Activated CD4-positive, alpha-beta T cell treated with anti-CD3 and anti-CD28 coated beads, Interleukin-2, amount 50 U/mL, for 1 hour (primary cell): ENCODE measurements around the gene C1QTNF2.
"Not testable (repeated sequence)": the region's sequence is repeated elsewhere in the genome, so short reads cannot be mapped to it uniquely, and the experiment has no call there.

Source experiments
- DNase-seq: peaks from one replicate; pipeline ENCODE4 v3.0.0-alpha.2; 2020

The C1QTNF2 gene

DNA sequence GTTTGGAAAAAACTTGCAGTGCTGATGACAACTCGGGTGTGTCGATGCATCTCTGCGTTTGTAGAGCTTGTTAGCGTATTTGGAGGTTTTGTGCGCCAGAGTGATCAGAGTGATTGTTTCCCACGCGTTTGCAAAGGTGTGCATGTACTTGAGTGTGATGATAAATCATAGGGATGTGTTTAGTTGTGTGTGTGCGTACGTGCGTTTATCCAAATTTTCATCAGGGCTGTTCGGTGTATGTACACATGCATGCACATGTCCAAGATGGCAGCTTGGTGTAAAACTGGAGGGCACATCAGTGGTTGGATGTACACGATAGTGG is 248 bp upstream of the C1QTNF2 start:
- DNase-seq: no peak

DNA sequence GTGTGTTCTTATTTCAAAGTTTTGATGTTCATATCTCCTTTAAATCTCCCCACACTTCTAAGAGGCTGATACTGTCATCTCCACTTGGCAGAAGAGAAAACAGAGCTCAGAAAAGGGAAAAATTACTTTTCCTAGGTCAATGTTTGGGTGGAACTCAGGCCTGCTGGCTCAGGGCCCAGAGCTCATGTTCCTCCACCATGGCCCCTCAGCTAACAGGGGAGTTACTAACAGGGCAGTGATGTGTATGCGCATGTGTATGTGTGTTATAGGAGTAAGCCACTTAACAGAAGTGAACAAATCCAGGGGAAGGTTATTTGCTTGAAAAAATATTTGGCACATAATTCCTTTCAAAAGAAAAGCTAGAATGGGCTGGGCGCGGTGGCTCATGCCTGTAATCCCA is 2.5 kb downstream of the C1QTNF2 start:
- no peak for DNase-seq

DNA sequence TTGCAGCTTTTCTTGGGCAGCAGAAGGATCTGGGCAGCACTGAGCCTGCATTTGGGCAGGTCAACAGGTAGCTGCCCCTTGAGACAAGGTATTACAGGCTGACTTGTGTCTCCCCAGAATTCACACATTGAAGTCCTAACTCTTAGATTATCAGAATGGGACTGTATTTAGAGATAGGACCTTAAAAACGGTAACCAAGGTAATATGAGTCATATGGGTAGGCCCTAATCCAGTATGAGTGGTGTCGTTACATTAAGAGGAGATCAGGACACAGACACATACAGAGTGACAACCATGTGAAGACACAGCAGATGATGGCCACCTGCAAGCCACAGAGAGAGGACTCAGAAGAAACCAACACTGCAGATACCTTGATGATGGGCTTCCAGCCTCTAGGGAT is 3.2 kb downstream of the C1QTNF2 start:
- no peak for DNase-seq

DNA sequence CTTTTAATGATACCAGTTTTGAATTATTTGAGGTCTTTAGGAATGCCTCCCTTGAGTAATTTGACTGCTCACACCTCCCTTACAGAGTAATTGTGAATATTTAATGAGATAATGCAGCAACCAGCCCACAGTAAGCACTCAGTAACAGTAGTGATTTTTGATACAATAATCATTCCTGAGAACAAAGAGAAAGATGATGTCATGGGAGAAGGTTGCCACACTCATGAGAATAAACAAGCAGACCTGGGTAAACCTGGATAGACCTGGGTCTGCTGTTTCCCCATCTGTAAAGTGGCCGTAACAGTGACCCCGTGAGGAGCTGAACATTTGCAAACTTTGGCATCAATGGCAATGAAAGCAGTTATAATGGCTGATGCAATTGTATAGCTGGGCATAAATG is 4.2 kb downstream of the C1QTNF2 start:
- DNase-seq: no peak

DNA sequence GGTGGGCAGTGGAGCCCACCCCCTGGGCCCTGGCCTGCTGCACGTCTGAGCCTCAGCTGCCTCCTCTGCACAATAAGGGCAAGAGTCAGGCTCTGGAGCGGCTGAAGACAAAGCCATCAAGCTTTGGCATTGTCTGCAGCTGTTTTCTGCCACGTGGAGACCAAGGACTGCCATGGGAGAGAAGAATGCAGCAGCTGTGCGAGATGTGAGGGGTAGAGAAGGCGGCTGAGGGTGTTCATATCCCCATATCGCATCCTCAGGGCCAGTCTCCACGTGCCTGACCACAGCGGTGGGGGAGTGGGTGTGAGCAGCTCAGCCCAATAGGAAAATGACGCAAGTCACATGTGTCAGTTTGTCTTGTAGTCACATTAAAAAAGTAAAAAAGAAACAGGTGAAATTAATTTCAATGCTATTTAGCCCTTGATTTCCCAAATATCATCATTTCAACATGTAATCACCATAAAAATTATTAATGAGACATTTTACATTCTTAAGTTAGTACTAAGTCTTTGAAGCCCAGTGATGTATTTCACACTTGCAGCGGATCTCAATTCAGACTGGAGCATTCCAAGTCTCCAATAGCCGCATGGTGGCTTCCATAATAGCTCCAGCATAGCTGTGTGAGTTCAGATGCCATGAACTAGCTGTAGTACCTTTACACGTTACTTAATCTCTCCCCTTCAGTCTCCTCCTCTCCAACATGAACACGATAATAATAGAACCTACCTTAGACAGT is 6.6 kb downstream of the C1QTNF2 start:
- DNase-seq: no peak

DNA sequence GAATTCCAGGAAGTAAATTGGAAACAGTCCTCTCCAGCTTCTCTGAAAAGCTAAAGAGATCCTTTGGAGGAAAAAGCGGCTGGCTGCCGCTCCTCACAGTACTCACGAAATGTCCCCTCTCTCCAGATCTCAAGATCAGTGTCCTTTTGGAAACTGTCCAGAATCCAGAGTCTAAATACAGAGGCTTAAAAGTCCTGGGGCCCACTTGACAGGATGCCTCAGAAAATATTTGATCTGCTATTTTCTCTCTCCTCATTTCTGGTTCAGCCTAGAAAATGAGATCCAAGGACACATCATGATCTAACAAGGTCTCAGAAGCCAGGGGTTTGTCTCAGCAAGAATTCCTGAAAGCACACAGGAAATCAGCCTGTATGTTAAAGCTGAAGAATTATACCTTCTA is 7.2 kb downstream of the C1QTNF2 start:
- no peak for DNase-seq

DNA sequence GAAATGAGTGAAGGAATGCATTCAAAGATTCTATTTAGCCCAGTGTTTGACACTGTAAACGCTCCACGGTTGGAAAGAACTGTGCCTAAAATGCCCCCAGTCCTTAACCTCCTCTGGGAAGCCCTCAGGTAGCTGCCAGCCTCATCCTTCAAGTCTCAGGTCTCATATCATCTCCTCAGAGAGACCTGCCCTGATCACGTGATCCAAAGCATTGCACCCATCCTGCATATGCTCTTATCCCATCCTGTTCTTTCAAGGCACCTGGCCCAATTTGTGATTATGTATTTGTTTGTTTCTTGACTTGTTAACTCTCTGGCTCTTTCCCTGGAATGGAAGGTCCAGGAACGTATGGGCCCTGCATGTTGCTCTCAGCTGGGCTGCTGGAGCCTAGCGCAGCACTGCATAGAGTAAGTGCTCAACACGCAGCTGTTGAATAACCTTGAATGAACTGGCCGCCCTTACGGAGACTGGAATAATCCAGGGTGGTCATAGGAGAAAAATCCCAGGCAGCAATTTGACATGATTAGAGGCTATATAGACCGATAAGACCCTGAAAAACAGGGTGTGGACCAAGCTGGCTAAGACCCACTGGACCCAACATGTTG is 8.7 kb downstream of the C1QTNF2 start:
- no peak for DNase-seq

DNA sequence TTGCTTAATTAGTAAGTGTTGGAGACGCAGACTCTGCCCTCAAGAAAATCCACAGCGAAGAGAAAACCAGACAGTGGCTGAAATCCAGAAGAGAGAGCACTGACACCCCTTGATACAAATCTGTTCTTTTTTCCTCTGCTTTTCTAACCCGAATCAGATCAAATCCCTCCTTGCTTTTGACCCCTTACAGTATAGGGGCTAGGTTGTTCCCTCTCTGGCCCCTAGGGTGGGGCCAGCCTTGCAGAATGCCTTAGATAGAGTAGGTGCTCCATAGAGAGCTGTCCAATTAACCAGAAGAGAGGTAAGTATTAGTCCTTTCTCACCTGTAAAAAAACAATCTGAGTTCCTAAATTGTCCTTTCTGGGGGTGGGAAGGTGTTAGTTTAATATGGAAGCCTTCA is 10.1 kb downstream of the C1QTNF2 start:
- no peak for DNase-seq

DNA sequence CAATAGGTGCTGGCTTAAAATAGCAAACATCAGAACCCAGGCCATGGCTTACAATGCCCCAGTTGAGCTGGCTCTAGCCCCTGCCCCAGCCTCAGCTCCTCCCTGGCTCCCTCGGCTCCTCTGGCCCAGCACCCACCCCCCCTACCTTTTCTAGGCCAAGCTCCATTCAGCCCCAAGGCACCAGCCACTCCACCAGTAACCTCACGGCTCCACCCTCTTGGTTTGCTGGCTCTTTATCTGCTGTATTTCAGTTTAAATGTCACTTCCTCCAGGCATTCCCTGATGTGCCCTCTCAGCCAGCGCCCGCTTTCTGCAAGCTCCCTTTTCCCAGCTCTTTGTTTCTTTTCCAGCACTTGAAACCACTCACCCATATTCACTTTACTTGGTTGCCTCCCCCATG is 10.6 kb downstream of the C1QTNF2 start:
- DNase-seq: no peak

DNA sequence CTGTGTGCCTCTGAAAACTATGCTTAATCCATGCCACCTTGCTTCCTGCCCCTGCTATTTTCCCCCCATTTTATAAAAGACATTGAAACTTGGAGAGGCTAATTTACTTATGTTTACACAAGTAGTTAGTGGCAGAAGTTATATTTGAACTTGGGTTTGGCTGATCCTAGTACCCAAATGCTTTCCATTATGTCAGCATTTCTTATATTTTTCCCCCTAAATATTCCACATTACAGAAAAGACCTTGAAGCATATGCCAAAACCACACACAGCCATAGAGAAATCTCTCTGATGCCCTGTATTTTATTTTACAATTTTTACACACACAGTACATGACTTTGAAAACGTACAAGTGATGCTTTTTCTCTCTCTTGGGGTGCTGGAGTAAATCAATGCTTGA is 11.2 kb downstream of the C1QTNF2 start:
- DNase-seq: no peak

DNA sequence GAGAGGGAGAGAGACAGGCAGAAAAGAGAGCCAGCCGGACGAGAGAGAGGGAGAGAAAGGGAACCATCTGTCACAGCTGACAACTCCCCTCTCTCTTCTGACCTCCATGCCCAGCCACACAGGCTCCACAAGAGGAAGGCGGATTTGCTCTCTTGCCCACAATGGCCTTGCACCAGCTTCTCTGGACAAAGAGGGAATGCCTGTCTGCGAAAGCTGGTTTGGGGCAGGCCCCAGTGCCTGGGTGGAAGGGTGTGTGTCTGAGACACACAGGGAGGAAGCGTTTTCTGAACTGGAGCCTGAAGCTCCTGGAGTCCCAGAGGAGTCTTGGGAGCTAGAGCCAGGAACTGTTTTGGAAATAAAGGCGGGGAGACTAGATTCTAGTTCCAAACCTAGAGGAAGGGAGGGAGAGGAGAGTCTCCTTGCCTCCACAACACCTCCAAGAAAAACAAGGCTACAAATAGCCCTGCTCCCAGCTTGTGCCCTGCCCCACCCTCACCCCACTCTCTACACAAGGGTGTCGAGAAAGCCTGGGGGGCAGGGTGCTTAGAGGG is 12.5 kb downstream of the C1QTNF2 start:
- DNase-seq: no peak

DNA sequence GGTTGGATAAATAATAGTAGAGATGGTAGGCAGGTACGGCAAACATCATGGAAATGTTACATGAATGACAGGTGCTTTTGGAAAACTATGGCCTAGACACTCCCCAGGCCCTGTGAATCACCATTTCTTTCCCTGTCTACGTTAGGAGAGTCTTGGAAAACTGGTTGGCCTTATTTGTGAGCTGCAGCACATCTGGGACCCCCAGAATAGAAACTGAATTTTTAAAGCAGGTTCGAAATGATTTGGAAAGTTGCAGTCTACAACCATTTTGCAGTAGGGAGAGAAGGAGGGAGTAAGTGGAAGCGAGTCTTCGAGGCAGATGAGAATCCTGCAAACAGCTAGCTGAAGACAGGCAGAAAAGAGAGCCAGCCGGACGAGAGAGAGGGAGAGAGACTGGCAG is 13.0 kb downstream of the C1QTNF2 start:
- DNase-seq: no peak

DNA sequence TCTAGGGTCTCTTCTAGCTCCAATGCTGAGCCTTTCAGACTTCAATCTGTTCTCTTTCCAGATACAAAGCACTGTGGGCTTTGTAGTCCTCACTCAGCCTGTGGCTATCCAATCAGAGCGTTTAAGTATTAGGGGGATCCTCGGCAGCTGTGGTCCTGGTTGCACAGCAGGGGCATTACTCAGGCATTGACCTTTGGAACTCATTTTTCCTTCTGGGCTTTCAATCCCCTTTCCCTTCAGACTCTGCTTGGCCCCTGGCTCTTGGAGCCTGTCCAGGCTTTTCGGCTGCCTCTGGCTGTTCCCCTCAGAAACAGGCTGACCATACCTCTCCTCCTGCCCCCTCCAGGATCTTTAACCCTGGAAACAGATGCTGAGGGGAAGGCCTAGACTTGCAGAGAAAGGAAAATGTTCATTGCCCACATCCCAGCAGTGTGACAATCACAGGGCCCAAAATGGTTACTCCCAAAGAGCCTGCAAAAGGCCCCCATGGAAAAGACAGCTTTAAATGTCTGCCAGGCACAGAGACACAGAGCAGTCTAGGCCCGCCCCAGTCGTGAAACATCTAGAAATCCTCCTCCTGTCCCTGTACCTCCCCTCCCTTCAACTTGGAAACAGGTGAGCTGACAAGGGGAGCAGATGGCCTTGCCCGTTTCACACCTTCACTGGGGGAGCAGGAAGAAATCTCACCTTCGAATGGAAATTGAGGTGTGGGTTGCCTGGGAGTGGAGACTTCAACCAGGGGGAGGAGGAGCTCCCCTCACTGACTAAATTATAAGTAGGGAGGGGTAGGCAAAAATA is 13.7 kb downstream of the C1QTNF2 start:
- no peak for DNase-seq

DNA sequence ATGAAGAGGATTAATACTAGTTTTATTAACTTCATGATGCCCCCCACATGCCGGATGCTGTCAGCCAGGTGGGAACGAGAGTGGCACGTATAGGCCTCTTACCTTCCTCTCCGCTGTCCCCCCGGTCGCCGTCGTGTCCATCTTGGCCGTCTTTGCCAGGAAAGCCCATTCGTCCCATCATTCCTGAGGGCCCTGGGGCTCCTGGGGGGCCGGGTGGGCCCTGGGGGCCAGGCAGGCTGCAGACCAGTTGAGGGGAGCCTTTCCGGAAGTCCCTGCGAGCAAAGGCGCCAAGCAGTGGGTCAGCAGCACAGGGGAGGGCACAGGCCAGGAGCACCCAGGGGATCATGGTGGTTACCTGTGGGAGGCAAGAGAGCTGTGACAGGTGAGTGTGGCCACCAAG is 15.8 kb downstream of the C1QTNF2 start:
- no peak for DNase-seq

DNA sequence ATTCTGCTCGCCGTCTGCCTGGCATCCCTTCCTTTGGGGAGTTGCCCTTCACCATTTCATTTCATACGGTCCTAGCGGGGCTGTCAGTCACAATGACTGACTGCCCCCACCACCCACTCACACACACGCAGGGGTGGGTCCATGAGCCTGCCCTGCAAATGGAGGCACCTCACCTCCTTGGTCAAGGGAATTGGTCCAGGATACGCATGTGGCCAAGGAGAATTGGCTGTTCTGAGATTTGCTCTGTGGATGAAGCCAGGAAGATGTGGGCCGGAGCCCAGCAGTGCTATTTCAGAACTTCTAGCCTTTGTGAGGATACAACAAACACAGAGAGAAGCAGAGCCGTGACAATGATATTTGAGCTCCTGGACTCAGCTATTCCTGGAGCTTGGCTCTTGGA is 17.0 kb downstream of the C1QTNF2 start:
- DNase-seq: no peak

DNA sequence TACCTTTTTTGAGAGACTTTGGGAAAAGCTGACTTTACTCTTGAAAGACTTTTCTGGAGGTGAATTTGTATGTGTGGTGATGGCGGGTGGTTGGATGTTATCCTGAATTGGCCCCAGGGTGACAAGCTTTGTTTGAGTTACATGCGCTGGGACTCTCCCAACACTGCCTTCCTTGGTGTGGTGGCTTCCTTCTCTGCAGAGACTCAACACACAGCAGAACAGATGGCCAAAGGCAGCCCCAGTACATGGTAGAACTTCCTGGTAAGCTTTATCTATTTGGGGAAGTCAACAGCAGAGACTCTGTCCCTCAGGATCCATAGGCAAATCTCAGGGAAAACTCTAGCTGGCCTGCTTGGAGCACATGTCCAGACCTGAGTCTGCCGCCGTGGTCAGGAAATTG is 18.1 kb downstream of the C1QTNF2 start:
- DNase-seq: no peak

DNA sequence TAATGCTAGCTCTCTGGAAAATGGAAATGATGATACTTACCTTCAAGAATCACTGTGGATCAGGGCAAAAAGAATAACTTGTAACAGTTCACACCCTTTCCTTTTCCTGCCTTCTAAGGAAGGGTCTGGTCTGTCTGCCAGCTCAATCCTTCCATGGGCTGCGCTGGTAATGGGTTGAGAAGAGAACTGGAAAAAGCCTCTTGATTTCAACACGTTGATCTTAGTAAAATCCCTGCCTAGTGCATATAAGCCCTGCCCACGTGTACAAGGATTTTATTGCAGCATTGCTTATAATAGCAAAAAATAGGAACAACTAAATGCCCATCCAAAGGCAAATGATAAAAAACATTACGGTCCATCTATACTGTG is 20.5 kb downstream of the C1QTNF2 start:
- DNase-seq: no peak

DNA sequence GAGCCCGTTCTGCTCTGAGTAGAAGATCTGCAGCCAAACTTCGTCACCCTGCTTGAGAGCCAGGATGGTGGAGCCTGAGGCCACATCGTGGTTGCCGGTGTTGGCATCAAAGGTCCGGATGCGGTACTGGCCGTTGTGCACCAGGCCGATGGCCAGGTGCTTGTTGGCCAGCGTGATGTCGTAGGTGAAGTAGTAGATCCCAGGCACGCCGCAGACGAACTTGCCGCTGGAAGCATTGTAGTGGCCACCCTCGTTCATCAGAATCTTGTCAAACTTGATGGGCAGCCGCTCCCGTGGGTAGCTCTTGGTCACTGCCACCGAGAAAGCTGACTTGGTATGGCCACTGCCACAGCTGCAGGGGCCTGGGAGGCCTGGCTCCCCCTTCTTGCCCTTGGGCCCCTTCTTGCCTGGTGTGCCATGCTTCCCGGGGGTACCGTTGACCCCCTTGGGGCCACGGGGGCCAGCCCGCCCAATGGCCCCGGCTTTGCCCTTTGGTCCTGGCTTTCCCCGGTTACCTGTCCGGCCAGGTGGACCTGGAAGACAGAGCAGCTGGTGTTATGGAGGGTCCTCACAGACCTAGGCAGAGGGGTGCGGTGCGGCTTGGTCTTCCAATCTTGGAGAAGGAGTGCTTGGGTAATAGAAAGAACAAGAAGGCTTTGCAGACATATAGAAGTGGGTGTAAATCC is 21.0 kb downstream of the C1QTNF2 start:
- DNase-seq: no peak

DNA sequence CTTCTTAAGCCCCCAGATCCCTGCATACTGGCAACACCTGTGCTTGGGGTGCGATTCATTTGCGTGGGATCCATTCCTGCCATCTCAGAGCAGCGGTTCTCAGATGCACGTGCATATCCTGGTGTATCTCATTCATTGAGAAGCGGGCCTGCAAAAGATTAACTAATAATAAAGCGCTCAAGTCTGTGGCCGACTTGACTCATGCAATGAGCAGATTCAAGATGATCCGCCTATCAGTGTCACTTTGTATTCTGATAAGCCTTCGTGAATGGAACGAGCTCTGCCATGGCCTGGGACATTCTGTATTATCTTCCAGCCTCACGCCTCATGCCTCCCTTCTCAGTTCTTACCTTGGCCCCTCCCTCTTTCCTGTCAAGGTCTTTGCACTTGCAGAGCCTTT is 22.3 kb downstream of the C1QTNF2 start:
- DNase-seq: no peak

DNA sequence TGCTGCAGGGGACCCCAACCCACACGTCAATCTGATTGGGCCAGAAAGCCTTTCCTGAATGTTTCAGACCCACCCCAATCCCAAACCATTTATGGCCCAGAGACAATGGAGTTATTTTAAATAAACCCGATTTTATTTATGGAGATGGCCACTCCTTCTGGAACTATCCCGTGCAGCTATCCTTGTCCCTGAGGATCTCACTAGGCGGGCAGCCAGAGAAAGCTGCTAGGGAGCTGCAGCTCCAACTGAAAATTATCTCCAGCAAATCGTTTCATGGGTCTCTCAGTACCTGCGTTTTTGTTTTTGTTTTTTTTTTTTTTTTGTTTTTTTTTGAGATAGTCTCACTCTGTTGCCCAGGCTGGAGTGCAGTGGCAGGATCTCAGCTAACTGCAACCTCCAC is 23.0 kb downstream of the C1QTNF2 start:
- no peak for DNase-seq

DNA sequence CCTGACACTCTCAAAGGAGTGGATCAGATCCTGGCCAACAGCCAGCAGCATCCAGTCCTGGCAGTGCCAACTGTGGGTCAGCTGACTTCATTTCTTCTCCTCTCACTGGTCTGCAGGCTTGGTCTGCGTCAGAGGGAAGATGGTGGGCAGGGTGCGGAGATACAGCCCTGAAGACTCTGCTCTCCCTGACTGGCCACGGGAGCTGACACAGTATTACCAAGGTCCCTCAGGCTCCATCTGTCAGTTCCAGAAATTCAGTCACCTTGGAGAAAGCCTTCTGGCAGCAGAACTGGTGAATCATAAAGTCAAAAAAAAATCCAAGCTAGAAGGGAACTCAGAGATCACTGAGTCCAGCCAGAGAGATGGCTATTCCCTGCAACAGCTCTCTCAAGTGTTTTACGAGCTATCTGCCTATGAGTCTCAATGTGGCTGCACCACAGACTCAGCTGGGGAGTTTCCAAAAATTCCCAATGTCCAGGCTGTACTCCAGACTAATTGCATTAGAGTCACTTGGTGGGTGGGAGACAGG is 27.9 kb downstream of the C1QTNF2 start:
- DNase-seq: no peak

DNA sequence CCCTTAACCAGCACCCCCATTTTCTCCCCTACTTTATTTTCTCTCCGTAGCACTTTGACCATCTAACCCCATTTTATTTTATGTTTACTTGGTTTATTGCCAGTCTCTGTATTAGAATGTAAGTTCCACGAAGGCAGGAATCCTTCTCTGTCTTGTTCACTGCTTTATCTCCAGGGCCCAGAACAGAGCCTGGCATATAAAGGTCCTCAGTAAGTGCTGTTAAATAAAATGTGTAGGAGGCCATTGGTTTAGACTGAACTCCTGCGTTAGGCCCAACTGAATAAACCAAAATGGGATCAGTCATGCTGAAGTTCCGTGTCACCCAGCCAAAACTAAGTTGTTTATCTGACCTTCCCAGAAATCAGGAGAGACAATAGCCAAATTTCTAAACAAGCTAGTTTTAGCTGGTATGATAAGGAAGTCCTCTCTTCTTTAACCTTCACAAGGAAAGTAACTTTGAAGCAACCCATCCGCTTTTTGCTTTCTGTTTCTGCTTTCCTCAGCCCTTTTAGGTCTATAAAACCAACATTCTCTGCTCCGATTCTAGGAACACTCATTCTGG is 29.0 kb downstream of the C1QTNF2 start:
- DNase-seq: no peak

DNA sequence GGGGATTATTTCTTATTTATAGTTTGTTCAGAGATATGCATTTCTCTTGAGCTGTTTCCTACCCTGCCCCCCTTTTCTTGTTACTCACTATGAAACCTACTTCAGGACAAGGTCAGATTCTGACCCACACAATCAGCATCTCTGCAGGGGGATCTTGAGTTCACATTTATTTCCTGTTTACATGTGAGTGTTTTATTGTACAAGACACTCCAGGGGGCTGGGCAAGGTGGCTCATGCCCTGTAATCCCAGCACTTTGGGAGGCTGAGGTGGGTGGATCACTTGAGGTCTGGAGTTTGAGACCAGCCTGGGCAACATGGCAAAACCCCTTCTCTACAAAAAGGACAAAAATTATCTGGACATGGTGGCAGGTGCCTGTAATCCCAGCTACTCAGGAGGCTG is 29.9 kb downstream of the C1QTNF2 start:
- DNase-seq: not testable (repeated sequence)
